ENCODE results near the gene FLII. TPM values are rescaled to one million over a fixed set of nuclear protein-coding genes. Genes with fewer than 3 reads are reported as not detected.

Gene FLII
- polyA plus RNA-seq, 1 of the 3 experiments (the other 2 are of a cell fraction) = 244 TPM

DNA sequence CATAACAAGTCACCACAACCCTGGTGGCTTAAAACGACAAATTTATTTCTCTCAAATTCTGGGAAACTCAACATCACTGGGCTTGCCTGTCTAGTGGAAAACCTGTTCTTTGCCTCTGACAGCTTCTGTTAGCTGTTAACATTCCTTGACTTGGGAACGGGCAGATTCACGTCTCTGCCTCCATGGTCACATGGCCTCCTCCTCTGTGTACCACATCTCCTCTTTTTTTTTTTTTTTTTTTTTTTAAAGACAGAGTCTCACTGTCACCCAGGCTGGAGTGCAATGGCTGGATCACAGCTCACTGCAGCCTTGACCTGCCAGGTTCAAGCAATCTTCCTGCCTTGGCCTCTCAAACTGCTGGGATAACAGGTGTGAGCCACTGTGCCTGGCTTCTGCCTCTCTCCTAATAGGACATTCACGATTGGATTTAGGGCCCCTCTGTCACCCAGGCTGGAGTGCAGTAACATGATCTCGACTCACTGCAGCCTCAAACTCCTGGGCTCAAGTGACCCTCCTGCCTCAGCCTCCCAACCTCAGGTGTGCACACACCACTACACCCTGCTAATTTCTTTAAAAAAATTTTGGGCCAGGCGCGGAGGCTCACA, 44.8 kb downstream of the FLII start:
- WGBS (ENCODE audit: low lambda C conversion rate) = 77% methylated on average over 7 of the region's 7 CpGs

DNA sequence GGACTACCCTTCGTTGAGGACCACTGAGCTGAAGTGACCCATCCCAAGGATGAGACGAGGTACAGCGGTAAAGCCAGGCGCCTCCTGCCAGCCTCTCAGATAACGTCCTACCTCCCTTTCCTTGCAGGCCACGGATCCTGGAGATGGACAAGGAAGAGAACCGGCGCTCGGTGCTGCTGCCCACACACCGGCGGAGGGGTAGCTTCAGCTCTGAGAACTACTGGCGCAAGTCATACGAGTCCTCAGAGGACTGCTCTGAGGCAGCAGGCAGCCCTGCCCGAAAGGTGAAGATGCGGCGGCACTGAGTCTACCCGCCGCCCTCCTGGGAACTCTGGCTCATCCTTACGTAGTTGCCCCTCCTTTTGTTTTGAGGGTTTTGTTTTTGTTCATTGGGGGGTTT, 50.4 kb downstream of the FLII start:
- no peak overlapping the region for H3K27ac ChIP-seq (ENCODE audit: low read depth in 2 of 2, low read length in 1 of 2)
- H2AFZ ChIP-seq (ENCODE audit: low read depth) = no peak overlapping the region
- ChIA-PET POLR2A (no interaction called here), CTCF (interaction anchor here (2.0 to 6.4 kb wide), 2 partner anchors 10 to 16 kb away, joined by 7 to 41 read pairs; no protein-coding TSS in a partner anchor)
- WGBS (ENCODE audit: low lambda C conversion rate) = 98% methylated on average over 18 of the region's 19 CpGs
- peaks cover 20 to 45% of the 10 kb centered on the region in 2 experiments for H3K36me3 ChIP-seq (replicated peaks in 1 of 2; ENCODE audit: control insufficient read depth in 1 of 2, insufficient read depth in 2 of 2, low read length in 1 of 2)
- H3K4me3 ChIP-seq (ENCODE audit: low read depth in 2 of 2, low read length in 1 of 2) = no peak overlapping the region
- no peak overlapping the region for H3K9ac ChIP-seq
- no peak overlapping the region for H3K4me2 ChIP-seq
- no peaks in the 10 kb centered on the region for H3K27me3 ChIP-seq (ENCODE audit: insufficient read depth)
- no peaks in the 10 kb centered on the region for H3F3A ChIP-seq (replicated peaks; ENCODE audit: insufficient read depth)
- H3K9me2 ChIP-seq = no peaks in the 10 kb centered on the region
- H3K79me2 ChIP-seq (ENCODE audit: insufficient read depth) = peaks cover 29% of the 10 kb centered on the region
- peaks cover 32% of the 10 kb centered on the region for H4K20me1 ChIP-seq (ENCODE audit: insufficient read depth)
- peaks cover 0 to 9% of the 10 kb centered on the region in 2 experiments; a peak in 1 of 4 replicates for H3K4me1 ChIP-seq (ENCODE audit: control insufficient read depth in 1 of 2, insufficient read depth in 2 of 2, low read depth in 1 of 2, low read length in 1 of 2)
- H3K9me3 ChIP-seq = no peaks in the 10 kb centered on the region
- no peak for DNase-seq
- TF ChIP-seq, protein P1, sequence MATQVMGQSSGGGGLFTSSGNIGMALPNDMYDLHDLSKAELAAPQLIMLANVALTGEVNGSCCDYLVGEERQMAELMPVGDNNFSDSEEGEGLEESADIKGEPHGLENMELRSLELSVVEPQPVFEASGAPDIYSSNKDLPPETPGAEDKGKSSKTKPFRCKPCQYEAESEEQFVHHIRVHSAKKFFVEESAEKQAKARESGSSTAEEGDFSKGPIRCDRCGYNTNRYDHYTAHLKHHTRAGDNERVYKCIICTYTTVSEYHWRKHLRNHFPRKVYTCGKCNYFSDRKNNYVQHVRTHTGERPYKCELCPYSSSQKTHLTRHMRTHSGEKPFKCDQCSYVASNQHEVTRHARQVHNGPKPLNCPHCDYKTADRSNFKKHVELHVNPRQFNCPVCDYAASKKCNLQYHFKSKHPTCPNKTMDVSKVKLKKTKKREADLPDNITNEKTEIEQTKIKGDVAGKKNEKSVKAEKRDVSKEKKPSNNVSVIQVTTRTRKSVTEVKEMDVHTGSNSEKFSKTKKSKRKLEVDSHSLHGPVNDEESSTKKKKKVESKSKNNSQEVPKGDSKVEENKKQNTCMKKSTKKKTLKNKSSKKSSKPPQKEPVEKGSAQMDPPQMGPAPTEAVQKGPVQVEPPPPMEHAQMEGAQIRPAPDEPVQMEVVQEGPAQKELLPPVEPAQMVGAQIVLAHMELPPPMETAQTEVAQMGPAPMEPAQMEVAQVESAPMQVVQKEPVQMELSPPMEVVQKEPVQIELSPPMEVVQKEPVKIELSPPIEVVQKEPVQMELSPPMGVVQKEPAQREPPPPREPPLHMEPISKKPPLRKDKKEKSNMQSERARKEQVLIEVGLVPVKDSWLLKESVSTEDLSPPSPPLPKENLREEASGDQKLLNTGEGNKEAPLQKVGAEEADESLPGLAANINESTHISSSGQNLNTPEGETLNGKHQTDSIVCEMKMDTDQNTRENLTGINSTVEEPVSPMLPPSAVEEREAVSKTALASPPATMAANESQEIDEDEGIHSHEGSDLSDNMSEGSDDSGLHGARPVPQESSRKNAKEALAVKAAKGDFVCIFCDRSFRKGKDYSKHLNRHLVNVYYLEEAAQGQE (IDR thresholded peaks at IDR 0.05; ENCODE audit: low read depth, low read length) = no peak
- TF ChIP-seq, protein P2, sequence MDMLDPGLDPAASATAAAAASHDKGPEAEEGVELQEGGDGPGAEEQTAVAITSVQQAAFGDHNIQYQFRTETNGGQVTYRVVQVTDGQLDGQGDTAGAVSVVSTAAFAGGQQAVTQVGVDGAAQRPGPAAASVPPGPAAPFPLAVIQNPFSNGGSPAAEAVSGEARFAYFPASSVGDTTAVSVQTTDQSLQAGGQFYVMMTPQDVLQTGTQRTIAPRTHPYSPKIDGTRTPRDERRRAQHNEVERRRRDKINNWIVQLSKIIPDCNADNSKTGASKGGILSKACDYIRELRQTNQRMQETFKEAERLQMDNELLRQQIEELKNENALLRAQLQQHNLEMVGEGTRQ (IDR thresholded peaks at IDR 0.05; ENCODE audit: borderline replicate concordance, low read depth, low read length) = no peak
- TF ChIP-seq GATA2 (CRISPR knock-in tag; IDR thresholded peaks at IDR 0.05) = no peak
- no peak for TF ChIP-seq SMC3 (IDR thresholded peaks at IDR 0.05; ENCODE audit: low read depth, low read length)
- TF ChIP-seq CHD2 (IDR thresholded peaks at IDR 0.05; ENCODE audit: low read length, partially characterized antibody) = no peak
- no peak for TF ChIP-seq RAD21 (IDR thresholded peaks at IDR 0.05; ENCODE audit: low read length)
- no peak for TF ChIP-seq FOXM1 (IDR thresholded peaks at IDR 0.05; ENCODE audit: low read depth)
- no peak for TF ChIP-seq GABPA (IDR thresholded peaks at IDR 0.05; ENCODE audit: low read depth)
- no peak for TF ChIP-seq TCF12 (IDR thresholded peaks at IDR 0.05)
- TF ChIP-seq RXRA (IDR thresholded peaks at IDR 0.05; ENCODE audit: borderline replicate concordance, low read depth) = no peak
- TF ChIP-seq FOSL2 (IDR thresholded peaks at IDR 0.05; ENCODE audit: borderline replicate concordance, low read depth) = no peak
- TF ChIP-seq, protein P3, sequence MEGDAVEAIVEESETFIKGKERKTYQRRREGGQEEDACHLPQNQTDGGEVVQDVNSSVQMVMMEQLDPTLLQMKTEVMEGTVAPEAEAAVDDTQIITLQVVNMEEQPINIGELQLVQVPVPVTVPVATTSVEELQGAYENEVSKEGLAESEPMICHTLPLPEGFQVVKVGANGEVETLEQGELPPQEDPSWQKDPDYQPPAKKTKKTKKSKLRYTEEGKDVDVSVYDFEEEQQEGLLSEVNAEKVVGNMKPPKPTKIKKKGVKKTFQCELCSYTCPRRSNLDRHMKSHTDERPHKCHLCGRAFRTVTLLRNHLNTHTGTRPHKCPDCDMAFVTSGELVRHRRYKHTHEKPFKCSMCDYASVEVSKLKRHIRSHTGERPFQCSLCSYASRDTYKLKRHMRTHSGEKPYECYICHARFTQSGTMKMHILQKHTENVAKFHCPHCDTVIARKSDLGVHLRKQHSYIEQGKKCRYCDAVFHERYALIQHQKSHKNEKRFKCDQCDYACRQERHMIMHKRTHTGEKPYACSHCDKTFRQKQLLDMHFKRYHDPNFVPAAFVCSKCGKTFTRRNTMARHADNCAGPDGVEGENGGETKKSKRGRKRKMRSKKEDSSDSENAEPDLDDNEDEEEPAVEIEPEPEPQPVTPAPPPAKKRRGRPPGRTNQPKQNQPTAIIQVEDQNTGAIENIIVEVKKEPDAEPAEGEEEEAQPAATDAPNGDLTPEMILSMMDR (IDR thresholded peaks at IDR 0.05) = no peak
- no peak for TF ChIP-seq POLR2AphosphoS5 (IDR thresholded peaks at IDR 0.05; ENCODE audit: low read depth, low read length)
- no peak for TF ChIP-seq MEF2A (IDR thresholded peaks at IDR 0.05; ENCODE audit: borderline replicate concordance, low read depth)
- no peak for TF ChIP-seq JUND (IDR thresholded peaks at IDR 0.05)

More for the DNA sequence above, 44.8 kb downstream of the FLII start:
- ChIA-PET POLR2A (interaction anchor here (0.6 to 0.7 kb wide), 2 partner anchors 9 to 92 kb away, joined by 3 read pairs; no protein-coding TSS in a partner anchor), CTCF (interaction anchor here (1.0 to 1.8 kb wide), 2 partner anchors 8 to 14 kb away, joined by 3 to 6 read pairs; no protein-coding TSS in a partner anchor)
- no peak for DNase-seq
- no peaks in the 10 kb centered on the region for H3K9me3 ChIP-seq
- peaks cover 12 to 18% of the 10 kb centered on the region in 2 experiments for H3K36me3 ChIP-seq (replicated peaks in 1 of 2; ENCODE audit: control insufficient read depth in 1 of 2, insufficient read depth in 2 of 2, low read length in 1 of 2)
- no peak overlapping the region for H3K4me3 ChIP-seq (ENCODE audit: low read depth in 2 of 2, low read length in 1 of 2)
- no peak overlapping the region for H2AFZ ChIP-seq (ENCODE audit: low read depth)
- H3K79me2 ChIP-seq (ENCODE audit: insufficient read depth) = no peaks in the 10 kb centered on the region
- H3K4me2 ChIP-seq = no peak overlapping the region
- H3K27ac ChIP-seq (ENCODE audit: low read depth in 2 of 2, low read length in 1 of 2) = no peak overlapping the region
- no peaks in the 10 kb centered on the region for H3K9me2 ChIP-seq
- no peaks in the 10 kb centered on the region for H3K4me1 ChIP-seq (ENCODE audit: control insufficient read depth in 1 of 2, insufficient read depth in 2 of 2, low read depth in 1 of 2, low read length in 1 of 2)
- H3K27me3 ChIP-seq (ENCODE audit: insufficient read depth) = no peaks in the 10 kb centered on the region
- no peaks in the 10 kb centered on the region for H4K20me1 ChIP-seq (ENCODE audit: insufficient read depth)
- H3K9ac ChIP-seq = no peak overlapping the region
- peaks cover 10% of the 10 kb centered on the region for H3F3A ChIP-seq (replicated peaks; ENCODE audit: insufficient read depth)
- TF ChIP-seq FOXJ3 (CRISPR knock-in tag; IDR thresholded peaks at IDR 0.05) (no peak), GABPA (IDR thresholded peaks at IDR 0.05; ENCODE audit: low read depth) (no peak), RCOR1 (IDR thresholded peaks at IDR 0.05; ENCODE audit: low read length) (no peak), MEF2A (IDR thresholded peaks at IDR 0.05; ENCODE audit: borderline replicate concordance, low read depth) (no peak), FOSL2 (IDR thresholded peaks at IDR 0.05; ENCODE audit: borderline replicate concordance, low read depth) (no peak), FOXM1 (IDR thresholded peaks at IDR 0.05; ENCODE audit: low read depth) (no peak), EZH2phosphoT487 (IDR thresholded peaks at IDR 0.05; ENCODE audit: borderline replicate concordance, low read depth) (no peak), NRF1 (IDR thresholded peaks at IDR 0.05; ENCODE audit: low read depth, low read length) (no peak), TCF12 (IDR thresholded peaks at IDR 0.05) (no peak)
- TF ChIP-seq, protein P4, sequence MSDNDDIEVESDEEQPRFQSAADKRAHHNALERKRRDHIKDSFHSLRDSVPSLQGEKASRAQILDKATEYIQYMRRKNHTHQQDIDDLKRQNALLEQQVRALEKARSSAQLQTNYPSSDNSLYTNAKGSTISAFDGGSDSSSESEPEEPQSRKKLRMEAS (IDR thresholded peaks at IDR 0.05; ENCODE audit: low read depth) = no peak

Measured in SK-N-SH (cell line).